NCI-H82 (cell line): ENCODE measurements around the gene FNDC3B.

Experiments
- DNase-seq: peaks from one replicate; lab custom pipeline; 2025; lab: John Stamatoyannopoulos, UW

The FNDC3B gene

GRCh38 chr3:172449466-172450149 lies 410.2 kb downstream of the FNDC3B start:
- DNase-seq, result peak; percentile 34
